Esophagus squamous epithelium (tissue), 4 donors: ENCODE measurements around the gene TPRX1.

Source experiments
- CTCF ChIP-seq, 6 experiments: fragments of 450-650 bp in 4 of 6; fragments of 200-600 bp in 2 of 6; sonication (generic) in 2 of 6; IDR thresholded peaks; one replicate each; pipeline ENCODE4 v1.5.1; 2016 to 2019; ENCODE audit warnings: antibody characterized with exemption in 6 of 6, mild to moderate bottlenecking in 4 of 6, moderate library complexity in 4 of 6
- POLR2A ChIP-seq, 4 donors: fragments of 450-650 bp; IDR thresholded peaks; one replicate each; pipeline ENCODE4 v1.6.1; 2017; ENCODE audit warnings: antibody characterized with exemption in 4 of 4, mild to moderate bottlenecking in 4 of 4, moderate library complexity in 3 of 4

DNA sequence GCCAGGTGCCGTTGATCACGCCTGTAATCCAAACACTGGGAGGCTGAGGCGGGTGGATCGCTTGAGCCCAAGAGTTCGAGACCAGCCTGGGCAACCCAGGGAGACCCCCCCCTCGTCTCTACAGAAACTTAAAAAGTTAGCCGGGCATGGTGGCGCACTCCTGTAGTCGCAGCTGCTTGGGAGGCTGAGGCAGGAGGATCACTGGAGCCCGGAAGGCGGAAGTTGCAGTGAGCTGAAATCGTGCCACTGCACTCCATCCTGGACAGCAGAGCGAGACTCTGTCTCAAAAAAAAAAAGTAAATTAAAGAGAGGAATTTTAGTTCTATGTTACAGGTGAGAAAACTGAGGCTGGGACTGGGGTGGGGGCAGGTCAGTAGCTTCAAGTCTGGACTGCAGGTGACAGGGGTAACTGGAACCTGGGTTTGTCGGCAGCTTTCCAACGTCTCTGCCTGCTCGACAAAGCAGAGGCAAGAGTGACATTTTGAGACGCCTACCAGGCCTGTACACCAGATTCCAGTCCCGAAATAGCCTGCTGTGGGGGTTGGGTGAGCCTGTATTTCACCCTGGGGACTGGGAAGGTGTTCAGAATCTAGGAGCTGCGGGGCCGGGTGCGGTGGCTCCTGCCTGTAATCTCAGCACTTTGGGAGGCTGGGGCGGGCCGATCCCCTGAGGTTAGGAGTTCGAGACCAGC, 24.7 kb downstream of the TPRX1 start:
- no peak for TF ChIP-seq CTCF (IDR thresholded peaks at IDR 0.05)
- peak in 1 of 4 donors; percentile 19 for TF ChIP-seq POLR2A (IDR thresholded peaks at IDR 0.05)
